GM12878 (cell line): ENCODE data around the gene MYF6.

ENCODE experiments used
- EZH2 ChIP-seq: IDR thresholded peaks from 2 replicates; pipeline ENCODE4 v1.6.1; 2012; ENCODE audit warnings: low read depth, mild to moderate bottlenecking, control low read depth, inconsistent platforms, low read length, borderline replicate concordance; ENCODE audit not compliant: control insufficient read depth
- SUZ12 ChIP-seq: fragments of 200-600 bp; sonication (generic); IDR thresholded peaks from one replicate; pipeline ENCODE4 v1.6.1; 2018; ENCODE audit warnings: antibody characterized with exemption, mild to moderate bottlenecking; ENCODE audit not compliant: unreplicated experiment

GRCh38 chr12:80715713-80716249 is 8.3 kb downstream of the MYF6 start:
- TF ChIP-seq EZH2 (no peak), SUZ12 (no peak)
